Stimulated activated CD8-positive, alpha-beta memory T cell treated with anti-CD3 and anti-CD28 coated beads, Interleukin-4, amount 100 ng/mL, for 4 hours (primary cell): Measurements from ENCODE around the gene FMO2.
"Not testable (repeated sequence)": the region's sequence is repeated elsewhere in the genome, so short reads cannot be mapped to it uniquely, and the experiment has no call there.

Experiments used
- DNase-seq, 2 donors: peaks; one replicate each; pipeline ENCODE4 v3.0.0-alpha.2; 2020; ENCODE audit warnings: low read depth in 2 of 2, low spot score in 1 of 2

FMO2 gene

GRCh38 chr1:171219346-171220080 lies 34.4 kb downstream of the FMO2 start:
- DNase-seq = no peak

GRCh38 chr1:171220081-171220420 lies 35.0 kb downstream of the FMO2 start:
- DNase-seq = no peak

- DNase-seq = no peak
These were observed 35.5 kb downstream of the FMO2 start for GRCh38 chr1:171220581-171221054.

- DNase-seq = no peak
These were observed 36.8 kb downstream of the FMO2 start for GRCh38 chr1:171221665-171222591.

GRCh38 chr1:171222936-171223335 lies 37.8 kb downstream of the FMO2 start:
- no peak for DNase-seq

DNA sequence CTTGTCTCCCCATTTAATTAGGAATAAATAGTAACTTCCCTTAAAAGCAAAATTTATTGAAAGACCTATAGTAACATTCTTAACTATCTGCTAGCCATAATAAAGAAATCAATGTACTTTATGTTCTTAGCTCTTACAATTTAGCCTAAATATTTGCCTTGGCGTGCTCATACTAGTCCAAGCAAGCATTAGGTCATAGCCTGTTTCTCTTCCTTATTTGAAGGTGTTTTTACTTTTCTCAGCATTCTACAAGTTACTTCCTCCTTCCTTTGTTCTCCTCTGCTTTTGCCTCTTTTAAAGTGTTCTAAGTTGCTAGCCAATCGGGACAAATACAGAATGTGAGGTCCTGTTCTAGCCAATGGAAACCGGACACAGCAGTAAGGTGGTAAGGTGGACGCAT lies 39.2 kb downstream of the FMO2 start:
- not testable (repeated sequence) for DNase-seq

DNA sequence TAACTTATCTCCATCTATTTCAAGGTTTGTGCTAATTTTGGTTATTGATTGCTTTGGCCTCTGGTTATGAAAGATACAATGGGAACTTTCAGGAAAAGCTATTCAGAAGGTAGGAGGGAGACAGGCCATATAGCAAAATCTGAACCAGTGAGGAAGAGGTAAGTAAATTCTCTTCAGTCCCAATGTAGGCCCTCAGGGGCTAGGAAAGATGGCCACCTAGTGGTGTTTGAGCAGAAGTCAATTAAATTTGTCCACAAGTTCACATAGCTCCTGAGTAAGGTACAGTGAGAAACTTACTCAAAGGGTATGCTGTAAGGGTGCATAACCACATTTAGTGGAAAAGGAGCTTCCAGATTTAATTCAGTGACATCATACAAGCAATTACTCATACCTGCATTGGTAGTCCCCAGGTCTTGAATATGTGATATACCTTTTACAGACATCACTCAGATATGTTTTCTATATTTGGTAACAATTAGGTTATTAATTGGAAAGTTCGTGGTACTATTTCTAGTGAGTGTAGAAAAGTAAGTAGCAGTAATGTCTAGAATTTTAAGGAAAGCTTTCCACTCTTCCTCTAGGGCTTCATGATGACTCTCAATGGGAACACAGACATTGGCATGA lies 41.8 kb downstream of the FMO2 start:
- DNase-seq = no peak

- DNase-seq = no peak
These were observed 46.2 kb downstream of the FMO2 start for GRCh38 chr1:171231326-171231725.

DNA sequence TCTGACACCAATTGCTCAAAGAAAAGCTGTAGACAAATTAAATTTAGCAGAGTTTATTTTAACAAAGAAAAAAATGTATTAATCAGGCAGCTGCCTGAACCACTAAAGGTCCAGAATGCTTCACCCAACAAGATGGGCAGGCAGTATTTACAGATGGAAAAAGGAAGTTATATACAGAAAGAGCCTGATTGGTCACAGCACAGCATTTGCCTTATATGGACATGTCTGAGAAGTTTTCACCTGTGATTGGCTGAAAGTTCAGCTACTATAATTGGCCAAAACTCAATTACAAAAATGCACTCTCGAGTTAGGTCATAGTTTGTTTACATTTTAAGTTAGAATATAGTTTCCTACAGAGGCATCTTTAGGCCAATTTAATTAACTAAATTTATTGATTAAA lies 48.1 kb downstream of the FMO2 start:
- no peak for DNase-seq

- DNase-seq = not testable (repeated sequence)
These were observed 51.1 kb downstream of the FMO2 start for GRCh38 chr1:171236231-171236630.

DNA sequence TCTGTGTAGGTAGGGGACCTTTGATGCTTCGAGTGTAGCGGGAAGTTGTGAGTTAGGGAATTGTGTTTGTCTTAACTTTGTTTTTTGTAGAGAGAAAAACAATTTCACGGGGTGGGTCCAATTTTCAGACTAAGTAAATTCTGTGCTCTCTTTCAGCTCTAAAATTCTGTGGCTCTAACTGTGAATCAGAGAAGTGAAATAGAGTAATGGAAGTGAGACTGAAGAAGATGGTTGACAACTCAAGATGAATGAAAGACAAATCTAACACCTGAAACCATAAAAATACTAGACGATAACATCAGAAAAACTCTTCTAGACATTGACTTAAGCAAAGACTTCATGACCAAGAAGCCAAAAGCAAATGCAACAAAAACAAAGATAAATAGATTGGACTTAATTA lies 58.8 kb downstream of the FMO2 start:
- no peak for DNase-seq

DNA sequence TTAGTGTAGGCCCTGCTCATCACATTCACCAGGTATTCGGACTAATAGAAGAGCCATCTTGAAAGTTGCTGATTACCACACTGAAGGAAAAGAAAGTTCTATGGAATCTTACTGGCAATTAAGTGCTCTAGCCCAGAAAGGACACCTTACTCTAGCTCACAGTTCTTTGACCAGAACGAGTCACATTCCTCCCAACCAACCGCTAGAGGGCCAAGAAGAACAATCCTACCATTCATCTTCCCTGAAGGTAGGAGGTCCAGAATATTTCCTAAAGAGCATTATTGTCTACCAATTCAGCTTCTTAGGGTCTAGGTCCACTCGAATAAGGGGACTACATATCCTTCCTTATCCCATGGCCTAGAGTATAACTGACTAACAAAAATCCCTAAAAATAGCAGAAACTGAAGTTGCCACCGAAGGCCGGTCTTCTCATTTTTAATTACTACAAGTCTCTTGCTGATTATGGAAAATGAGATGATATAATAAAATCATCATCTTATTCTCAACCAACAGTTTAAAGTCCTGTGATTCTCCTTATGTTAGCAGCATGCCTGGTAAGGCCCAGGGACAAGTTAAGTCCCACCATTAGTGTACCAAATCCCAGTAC lies 60.5 kb downstream of the FMO2 start:
- DNase-seq = no peak

DNA sequence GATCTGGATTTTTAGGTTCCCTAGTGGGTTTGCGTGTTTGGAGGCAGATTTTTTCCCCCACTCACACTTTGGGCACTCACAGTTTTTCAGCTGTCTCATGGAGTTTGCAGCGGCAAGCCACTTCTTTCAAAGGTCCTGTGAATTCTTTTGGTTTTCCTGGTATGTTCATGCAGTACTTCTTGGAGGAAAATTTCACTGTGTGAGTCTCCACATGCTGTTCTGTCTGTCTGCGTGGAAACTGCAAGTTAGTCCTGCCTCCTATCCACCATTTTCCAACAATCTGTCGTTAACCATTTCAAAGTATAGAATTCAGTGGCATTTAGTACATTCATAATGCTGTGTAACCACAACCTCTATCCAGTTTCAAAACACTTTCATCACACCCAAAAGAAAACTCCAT lies 62.4 kb downstream of the FMO2 start:
- no peak for DNase-seq

GRCh38 chr1:171248302-171248701 lies 63.2 kb downstream of the FMO2 start, which contains the start of gene FMO1:
TSS of gene FMO1 (plus strand) at chr1:171248494. CDS start at chr1:171258088, 9,594 bp downstream.
- no peak for DNase-seq

GRCh38 chr1:171248841-171249240 lies 63.7 kb downstream of the FMO2 start:
- no peak for DNase-seq

DNA sequence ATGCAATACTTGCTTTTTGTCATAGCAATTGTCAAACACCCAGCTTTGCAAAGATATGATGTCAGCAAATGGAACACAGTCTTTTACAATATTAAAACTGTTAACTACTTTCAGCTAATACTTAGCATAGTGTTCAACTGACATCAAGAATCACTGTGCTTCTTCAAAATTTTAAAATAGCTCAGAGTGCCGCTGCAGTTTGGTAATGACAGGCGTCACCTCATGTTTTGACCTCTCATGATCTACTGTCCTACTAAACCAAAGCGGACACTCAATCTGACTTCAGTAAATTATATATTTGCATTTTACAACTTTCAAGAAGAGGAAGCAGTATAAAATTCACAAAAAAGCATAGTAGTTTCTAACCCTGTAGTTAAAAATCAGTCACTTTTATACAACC lies 65.2 kb downstream of the FMO2 start:
- no peak for DNase-seq

DNA sequence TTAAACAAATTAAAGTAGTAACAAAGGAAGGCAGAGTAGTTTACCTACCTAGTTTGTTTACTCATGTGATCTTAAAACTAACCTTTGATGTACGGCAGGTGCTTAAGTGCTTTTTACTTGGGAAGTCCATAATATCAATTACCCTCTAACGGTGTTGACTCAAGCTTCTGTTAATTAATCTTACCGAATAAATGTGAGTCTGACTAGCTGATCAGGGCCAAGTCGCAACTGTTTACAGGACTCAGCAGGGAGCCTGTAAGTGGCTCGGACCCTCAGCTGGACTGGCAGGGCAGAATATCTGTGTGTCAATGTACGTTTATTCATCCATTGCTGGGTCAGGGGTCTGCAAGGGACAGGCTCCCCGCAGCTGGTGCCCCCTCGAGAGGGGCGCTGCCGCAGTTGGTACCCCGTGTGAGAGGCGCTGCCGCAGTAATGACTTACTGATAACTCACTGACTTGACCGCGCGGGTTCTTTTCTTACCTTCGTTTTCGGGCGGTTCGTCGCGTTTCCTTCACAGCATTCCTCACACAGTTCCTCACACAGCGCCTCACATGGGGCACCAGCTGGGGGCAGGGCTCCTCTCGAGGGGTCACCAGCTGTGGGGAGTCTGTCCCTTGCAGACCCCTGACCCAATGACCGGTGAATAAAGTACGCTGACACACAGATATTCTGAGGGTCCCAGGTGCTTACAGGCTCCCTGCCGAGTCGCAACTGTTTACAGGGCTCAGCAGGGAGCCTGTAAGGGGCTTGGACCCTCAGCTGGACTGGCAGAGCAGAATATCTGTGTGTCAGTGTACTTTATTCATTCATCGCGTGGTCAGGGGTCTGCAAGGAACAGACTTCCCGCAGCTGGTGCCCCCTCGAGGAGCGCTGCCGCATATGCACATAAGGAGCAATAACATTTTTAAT lies 66.2 kb downstream of the FMO2 start:
- no peak for DNase-seq

GRCh38 chr1:171251952-171252300 lies 66.8 kb downstream of the FMO2 start:
- DNase-seq = no peak

DNA sequence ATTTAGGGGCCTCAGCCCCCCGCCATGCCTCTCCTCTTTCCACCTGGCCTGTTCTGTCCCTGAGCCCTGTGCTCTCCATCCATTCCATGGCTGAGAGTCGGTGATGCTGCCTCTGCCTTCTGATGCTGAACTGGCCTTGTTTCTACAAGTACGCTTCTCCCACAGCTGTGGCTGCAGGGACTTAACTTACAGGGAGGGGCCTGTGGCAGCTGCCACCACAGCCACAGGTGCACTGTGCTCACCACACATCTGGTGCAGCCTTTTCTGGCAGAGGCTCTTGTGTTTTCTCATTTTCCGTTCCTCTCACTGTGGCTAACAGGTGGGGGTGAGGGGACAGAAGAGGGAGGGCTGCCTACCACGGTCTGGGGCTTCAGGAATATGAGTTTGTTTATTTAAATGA lies 67.4 kb downstream of the FMO2 start:
- no peak for DNase-seq

DNA sequence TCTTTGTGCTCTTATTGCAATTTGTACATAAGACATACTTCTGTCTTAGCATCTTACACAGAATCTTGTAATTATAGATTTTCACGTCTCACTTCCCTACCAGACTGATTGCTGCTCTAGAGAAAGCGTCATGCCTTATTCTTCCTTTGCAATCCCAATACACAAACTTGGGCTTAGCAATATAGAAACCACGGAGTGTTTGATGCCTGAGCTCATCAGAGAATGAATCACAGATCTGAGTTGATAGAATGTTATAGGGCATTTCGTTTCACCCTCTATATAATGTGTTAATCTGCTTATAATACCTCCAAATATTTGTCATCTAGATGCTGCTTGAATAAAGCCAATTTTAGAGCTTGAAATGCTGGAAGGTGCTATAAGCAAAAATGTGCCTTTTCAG lies 69.8 kb downstream of the FMO2 start:
- no peak for DNase-seq
